K562 (cell line): ENCODE results near the gene RNF213. TPM values are rescaled to one million over a fixed set of nuclear protein-coding genes. Genes with fewer than 3 reads are reported as not detected.
A peak's percentile ranks its signal among the peaks of the same experiment; 100 is the strongest.

Experiments
- BCOR ChIP-seq: fragments of 450-650 bp; IDR thresholded peaks from 2 replicates; pipeline ENCODE4 v1.6.1; 2016
- CC2D1A ChIP-seq: fragments of 450-650 bp; IDR thresholded peaks from 2 replicates; pipeline ENCODE4 v1.6.1; 2017; ENCODE audit warnings: mild to moderate bottlenecking
- DACH1 ChIP-seq: fragments of 450-650 bp; IDR thresholded peaks from 2 replicates; pipeline ENCODE4 v1.6.1; 2018; ENCODE audit not compliant: partially characterized antibody
- ELF4 ChIP-seq: fragments of 450-650 bp; formaldehyde crosslinking; IDR thresholded peaks from 2 replicates; pipeline ENCODE4 v1.4.0; 2022; ENCODE audit warnings: missing genetic modification characterization
- ETS2 ChIP-seq: IDR thresholded peaks from 2 replicates; pipeline ENCODE4 v1.6.1; 2016; ENCODE audit warnings: borderline replicate concordance, missing genetic modification characterization, mild to moderate bottlenecking, moderate library complexity, missing compliant biosample characterization; ENCODE audit not compliant: poor library complexity, severe bottlenecking
- EZH2 ChIP-seq: IDR thresholded peaks from 2 replicates; pipeline ENCODE4 v1.6.1; 2012; ENCODE audit warnings: low read depth, mild to moderate bottlenecking, inconsistent platforms, low read length, borderline replicate concordance
- FOS ChIP-seq: IDR thresholded peaks from 3 replicates; pipeline ENCODE4 v1.6.1; 2011; ENCODE audit not compliant: insufficient read length; ENCODE audit errors: extremely low read depth
- GTF2A2 ChIP-seq: IDR thresholded peaks from 2 replicates; pipeline ENCODE4 v1.6.1; 2016; ENCODE audit warnings: mild to moderate bottlenecking, missing genetic modification characterization, missing compliant biosample characterization
- HDAC1 ChIP-seq, 2 experiments: fragments of 450-650 bp; IDR thresholded peaks; 2 replicates each; pipeline ENCODE4 v1.6.1; 2016 to 2017; ENCODE audit warnings: inconsistent platforms in 1 of 2, mild to moderate bottlenecking in 1 of 2, moderate library complexity in 1 of 2
- MYNN ChIP-seq, 2 experiments: sonication (generic); formaldehyde crosslinking in 1 of 2; IDR thresholded peaks; 2 replicates each; pipeline versions ENCODE4 v1.5.0 to v1.6.1; 2016 to 2020; ENCODE audit warnings: antibody characterized with exemption in 1 of 2, missing genetic modification reagents in 1 of 2
- POLR2A ChIP-seq: fragments of 450-650 bp; conservative IDR thresholded peaks from 2 replicates; pipeline ENCODE4 v1.6.1; 2016
- SMARCA5 ChIP-seq: fragments of 450-650 bp; IDR thresholded peaks from 2 replicates; pipeline ENCODE4 v1.6.1; 2016
- TAF1 ChIP-seq: IDR thresholded peaks from 2 replicates; pipeline ENCODE4 v1.6.1; 2011; ENCODE audit warnings: mild to moderate bottlenecking, low read length, moderate library complexity; ENCODE audit not compliant: insufficient read depth, control insufficient read depth, severe bottlenecking; ENCODE audit errors: extremely low read depth
- TARDBP ChIP-seq: fragments of 450-650 bp; IDR thresholded peaks from 2 replicates; pipeline ENCODE4 v1.6.1; 2016
- TRIM24 ChIP-seq, 2 experiments: fragments of 450-650 bp; IDR thresholded peaks; 2 replicates each; pipeline ENCODE4 v1.6.1; 2016
- ZNF239 ChIP-seq: fragments of 250-450 bp; sonication (Bioruptor Pico); IDR thresholded peaks from 2 replicates; pipeline ENCODE4 v1.4.0; 2020; ENCODE audit warnings: mild to moderate bottlenecking
- ZNF707 ChIP-seq: fragments of 250-450 bp; sonication (Bioruptor Pico); conservative IDR thresholded peaks from 2 replicates; pipeline ENCODE4 v1.8.0; 2022; ENCODE audit warnings: inconsistent platforms, mild to moderate bottlenecking, moderate library complexity
- ZNF766 ChIP-seq: fragments of 200-800 bp; sonication (Bioruptor generic); conservative IDR thresholded peaks from 2 replicates; pipeline ENCODE4 v1.6.1; 2016; ENCODE audit warnings: missing genetic modification characterization, missing compliant biosample characterization
- polyA plus RNA-seq, 8 experiments: library from polyadenylated mRNA; depleted of rRNA in 4 of 8; stranded (reverse) in 5 of 8; unstranded in 3 of 8; fragments of >200 nt; fragmentation: Nextera tagmentation in 2 of 8; fragmentation: Illumina TruSeq in 1 of 8; extraction: Ambion mirVana in 2 of 8; extraction: Trizol in 1 of 8; gene quantifications; 2 replicates each; pipeline versions ENCODE4 v1.2.1 to v1.2.3, GENCODE V29; 2011 to 2014; ENCODE audit warnings: inconsistent platforms in 1 of 8, missing spikeins in 1 of 8
- total RNA-seq, 7 experiments: library from RNA; depleted of rRNA in 6 of 7; stranded (reverse); fragments of >200 nt in 6 of 7; fragmentation: Illumina TruSeq in 2 of 7; extraction: Trizol in 2 of 7; gene quantifications; 2 replicates each; pipeline versions ENCODE4 v1.2.1 to v1.2.3, GENCODE V29; 2011 to 2021; ENCODE audit warnings: low replicate concordance in 1 of 7
- TF ChIP-seq, protein P1 (sequence below): fragments of 250-450 bp; sonication (Bioruptor Pico); IDR thresholded peaks from 2 replicates; pipeline ENCODE4 v1.4.0; 2020; ENCODE audit warnings: borderline replicate concordance
- TF ChIP-seq, protein P2 (sequence below): fragments of 450-650 bp; formaldehyde crosslinking; IDR thresholded peaks from 2 replicates; pipeline ENCODE4 v1.4.0; 2020; ENCODE audit warnings: mild to moderate bottlenecking, moderate library complexity
- TF ChIP-seq, protein P3 (sequence below): sonication (generic); formaldehyde crosslinking; IDR thresholded peaks from 2 replicates; pipeline ENCODE4 v1.9.0; 2022; ENCODE audit warnings: mild to moderate bottlenecking, missing genetic modification reagents
- TF ChIP-seq, protein P4 (sequence below): fragments of 250-450 bp; sonication (Bioruptor Pico); IDR thresholded peaks from 2 replicates; pipeline ENCODE4 v1.4.0; 2020; ENCODE audit warnings: mild to moderate bottlenecking, moderate library complexity, borderline replicate concordance
- TF ChIP-seq, protein P5 (sequence below): sonication (generic); formaldehyde crosslinking; IDR thresholded peaks from 2 replicates; pipeline ENCODE4 v1.8.1; 2022; ENCODE audit warnings: missing genetic modification reagents

The RNF213 gene
- total and polyA plus RNA-seq, 9 of the 15 experiments (the other 6 are each of a cell fraction or from before 2014, with no cell fraction given), result 5.3 to 33.6 (median 17.9) TPM

DNA sequence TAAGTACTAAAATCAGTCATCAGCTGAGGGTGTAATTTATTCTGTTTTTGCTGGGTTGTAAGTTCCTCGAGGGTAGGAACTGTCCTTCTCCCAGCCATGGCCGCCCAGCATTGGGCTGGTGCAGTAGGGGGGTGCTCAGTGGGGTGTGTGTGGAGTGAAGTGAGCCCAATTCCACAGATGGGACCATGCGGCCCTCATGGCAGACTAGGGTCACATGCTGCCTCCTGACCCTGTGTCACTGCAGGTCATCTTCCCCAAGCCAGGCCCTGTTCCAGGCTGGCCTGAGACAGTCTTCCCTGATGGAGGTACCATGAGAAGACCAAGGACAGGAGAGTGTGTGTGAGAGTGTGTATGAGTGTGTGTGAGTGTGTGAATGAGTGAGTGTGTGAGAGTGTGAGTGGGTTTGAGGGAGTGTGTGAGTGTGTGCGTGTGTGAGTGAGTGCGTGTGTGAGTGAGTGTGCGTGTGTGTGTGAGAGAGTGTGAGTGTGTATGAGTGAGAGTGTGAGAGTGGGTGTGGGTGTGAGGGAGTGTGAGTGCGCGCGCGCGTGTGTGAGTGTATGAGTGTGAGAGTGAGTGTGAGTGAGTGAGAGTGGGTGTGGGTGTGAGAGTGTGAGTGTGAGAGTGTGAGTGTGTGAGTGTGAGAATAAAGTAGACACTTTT is 36.7 kb upstream of the RNF213 start (continued):
- TF ChIP-seq, protein P1, sequence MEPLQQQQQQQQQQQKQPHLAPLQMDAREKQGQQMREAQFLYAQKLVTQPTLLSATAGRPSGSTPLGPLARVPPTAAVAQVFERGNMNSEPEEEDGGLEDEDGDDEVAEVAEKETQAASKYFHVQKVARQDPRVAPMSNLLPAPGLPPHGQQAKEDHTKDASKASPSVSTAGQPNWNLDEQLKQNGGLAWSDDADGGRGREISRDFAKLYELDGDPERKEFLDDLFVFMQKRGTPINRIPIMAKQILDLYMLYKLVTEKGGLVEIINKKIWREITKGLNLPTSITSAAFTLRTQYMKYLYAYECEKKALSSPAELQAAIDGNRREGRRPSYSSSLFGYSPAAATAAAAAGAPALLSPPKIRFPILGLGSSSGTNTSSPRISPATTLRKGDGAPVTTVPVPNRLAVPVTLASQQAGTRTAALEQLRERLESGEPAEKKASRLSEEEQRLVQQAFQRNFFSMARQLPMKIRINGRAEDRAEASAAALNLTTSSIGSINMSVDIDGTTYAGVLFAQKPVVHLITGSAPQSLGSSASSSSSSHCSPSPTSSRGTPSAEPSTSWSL, result no peak
- TF ChIP-seq FOS (no peak), ETS2 (tag) (no peak), BCOR (no peak), TRIM24 (IDR thresholded peaks at IDR 0.05) (0 out of 4 replicates have a peak, but pooled peaks of 1 of the 2 experiments have one; percentile 31), CC2D1A (0 out of 2 replicates have a peak, but pooled peaks have one; percentile 25), POLR2A (no peak), ZNF707 (CRISPR knock-in tag) (no peak), HDAC1 (IDR thresholded peaks at IDR 0.05) (peak in 1 of 2 experiments; percentile 65; a peak in 1 of 4 replicates), TARDBP (no peak), MYNN (IDR thresholded peaks at IDR 0.05) (peak; percentile 93), MYNN (CRISPR knock-in tag; IDR thresholded peaks at IDR 0.05) (no peak), GTF2A2 (no peak), SMARCA5 (0 out of 2 replicates have a peak, but pooled peaks have one; percentile 40), ZNF239 (no peak), EZH2 (no peak), ELF4 (CRISPR knock-in tag) (peak; percentile 70; the same call in 1 of the 2 replicates), ZNF766 (no peak), TAF1 (no peak), DACH1 (no peak)
- TF ChIP-seq, protein P2, sequence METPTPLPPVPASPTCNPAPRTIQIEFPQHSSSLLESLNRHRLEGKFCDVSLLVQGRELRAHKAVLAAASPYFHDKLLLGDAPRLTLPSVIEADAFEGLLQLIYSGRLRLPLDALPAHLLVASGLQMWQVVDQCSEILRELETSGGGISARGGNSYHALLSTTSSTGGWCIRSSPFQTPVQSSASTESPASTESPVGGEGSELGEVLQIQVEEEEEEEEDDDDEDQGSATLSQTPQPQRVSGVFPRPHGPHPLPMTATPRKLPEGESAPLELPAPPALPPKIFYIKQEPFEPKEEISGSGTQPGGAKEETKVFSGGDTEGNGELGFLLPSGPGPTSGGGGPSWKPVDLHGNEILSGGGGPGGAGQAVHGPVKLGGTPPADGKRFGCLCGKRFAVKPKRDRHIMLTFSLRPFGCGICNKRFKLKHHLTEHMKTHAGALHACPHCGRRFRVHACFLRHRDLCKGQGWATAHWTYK, result no peak
- TF ChIP-seq, protein P3, sequence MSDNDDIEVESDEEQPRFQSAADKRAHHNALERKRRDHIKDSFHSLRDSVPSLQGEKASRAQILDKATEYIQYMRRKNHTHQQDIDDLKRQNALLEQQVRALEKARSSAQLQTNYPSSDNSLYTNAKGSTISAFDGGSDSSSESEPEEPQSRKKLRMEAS (CRISPR knock-in tag), result 0 out of 2 replicates have a peak, but pooled peaks have one; percentile 16
- TF ChIP-seq, protein P4, sequence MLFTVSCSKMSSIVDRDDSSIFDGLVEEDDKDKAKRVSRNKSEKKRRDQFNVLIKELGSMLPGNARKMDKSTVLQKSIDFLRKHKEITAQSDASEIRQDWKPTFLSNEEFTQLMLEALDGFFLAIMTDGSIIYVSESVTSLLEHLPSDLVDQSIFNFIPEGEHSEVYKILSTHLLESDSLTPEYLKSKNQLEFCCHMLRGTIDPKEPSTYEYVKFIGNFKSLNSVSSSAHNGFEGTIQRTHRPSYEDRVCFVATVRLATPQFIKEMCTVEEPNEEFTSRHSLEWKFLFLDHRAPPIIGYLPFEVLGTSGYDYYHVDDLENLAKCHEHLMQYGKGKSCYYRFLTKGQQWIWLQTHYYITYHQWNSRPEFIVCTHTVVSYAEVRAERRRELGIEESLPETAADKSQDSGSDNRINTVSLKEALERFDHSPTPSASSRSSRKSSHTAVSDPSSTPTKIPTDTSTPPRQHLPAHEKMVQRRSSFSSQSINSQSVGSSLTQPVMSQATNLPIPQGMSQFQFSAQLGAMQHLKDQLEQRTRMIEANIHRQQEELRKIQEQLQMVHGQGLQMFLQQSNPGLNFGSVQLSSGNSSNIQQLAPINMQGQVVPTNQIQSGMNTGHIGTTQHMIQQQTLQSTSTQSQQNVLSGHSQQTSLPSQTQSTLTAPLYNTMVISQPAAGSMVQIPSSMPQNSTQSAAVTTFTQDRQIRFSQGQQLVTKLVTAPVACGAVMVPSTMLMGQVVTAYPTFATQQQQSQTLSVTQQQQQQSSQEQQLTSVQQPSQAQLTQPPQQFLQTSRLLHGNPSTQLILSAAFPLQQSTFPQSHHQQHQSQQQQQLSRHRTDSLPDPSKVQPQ (CRISPR knock-in tag), result no peak
- TF ChIP-seq, protein P5, sequence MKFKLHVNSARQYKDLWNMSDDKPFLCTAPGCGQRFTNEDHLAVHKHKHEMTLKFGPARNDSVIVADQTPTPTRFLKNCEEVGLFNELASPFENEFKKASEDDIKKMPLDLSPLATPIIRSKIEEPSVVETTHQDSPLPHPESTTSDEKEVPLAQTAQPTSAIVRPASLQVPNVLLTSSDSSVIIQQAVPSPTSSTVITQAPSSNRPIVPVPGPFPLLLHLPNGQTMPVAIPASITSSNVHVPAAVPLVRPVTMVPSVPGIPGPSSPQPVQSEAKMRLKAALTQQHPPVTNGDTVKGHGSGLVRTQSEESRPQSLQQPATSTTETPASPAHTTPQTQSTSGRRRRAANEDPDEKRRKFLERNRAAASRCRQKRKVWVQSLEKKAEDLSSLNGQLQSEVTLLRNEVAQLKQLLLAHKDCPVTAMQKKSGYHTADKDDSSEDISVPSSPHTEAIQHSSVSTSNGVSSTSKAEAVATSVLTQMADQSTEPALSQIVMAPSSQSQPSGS (CRISPR knock-in tag), result no peak
